Fibroblast of the aortic adventitia (primary cell): Measurements from ENCODE around the gene NPTXR. TPM values are rescaled to one million over a fixed set of nuclear protein-coding genes. Genes with fewer than 3 reads are reported as not detected.

ENCODE experiments used
- DNase-seq: peaks from one replicate; pipeline ENCODE4 v3.0.0-alpha.2; 2010; ENCODE audit warnings: low read depth
- H3K4me3 ChIP-seq: 2 replicates; pipeline ENCODE4 v1.5.1; 2011; ENCODE audit warnings: low read depth, mild to moderate bottlenecking, control low read depth, low read length, moderate library complexity
- CTCF ChIP-seq: IDR thresholded peaks from 2 replicates; pipeline ENCODE4 v1.5.1; 2011; ENCODE audit warnings: mild to moderate bottlenecking, low read length, control low read depth, inconsistent platforms; ENCODE audit not compliant: insufficient read depth
- total RNA-seq: library from RNA; depleted of rRNA; stranded (reverse); fragments of >200 nt; gene quantifications from 2 replicates; pipeline ENCODE4 v1.2.3, GENCODE V29; 2012; ENCODE audit warnings: low replicate concordance

NPTXR gene
- total RNA-seq, 1 donor = 1.3 TPM

- H3K4me3 ChIP-seq = no peak overlapping the region
- DNase-seq = no peak
- no peak for TF ChIP-seq CTCF
These were observed 16.3 kb downstream of the NPTXR start for GRCh38 chr22:38827510-38827909.

GRCh38 chr22:38826801-38827200, 17.0 kb downstream of the NPTXR start:
- no peak for DNase-seq
- no peak for TF ChIP-seq CTCF
- no peak overlapping the region for H3K4me3 ChIP-seq

- TF ChIP-seq CTCF = no peak
- H3K4me3 ChIP-seq = no peak overlapping the region
- DNase-seq = no peak
These were observed 17.4 kb downstream of the NPTXR start for GRCh38 chr22:38826386-38826785.

GRCh38 chr22:38824585-38824984, 19.2 kb downstream of the NPTXR start:
- H3K4me3 ChIP-seq = no peak overlapping the region
- DNase-seq = peak; percentile 79
- TF ChIP-seq CTCF = peak; percentile 76

GRCh38 chr22:38823637-38824036, 20.2 kb downstream of the NPTXR start:
- TF ChIP-seq CTCF = no peak
- DNase-seq = no peak
- no peak overlapping the region for H3K4me3 ChIP-seq

- no peak overlapping the region for H3K4me3 ChIP-seq
- no peak for DNase-seq
- no peak for TF ChIP-seq CTCF
These were observed 20.8 kb downstream of the NPTXR start for GRCh38 chr22:38823076-38823475.

GRCh38 chr22:38820020-38820419, 23.8 kb downstream of the NPTXR start:
- no peak overlapping the region for H3K4me3 ChIP-seq
- no peak for DNase-seq
- no peak for TF ChIP-seq CTCF
